ENCODE data around the gene SGMS2. TPM values are rescaled to one million over a fixed set of nuclear protein-coding genes. Genes with fewer than 3 reads are reported as not detected.

The SGMS2 gene
- total and polyA plus RNA-seq, 10 of the 15 experiments (the other 5 are each of a cell fraction or from before 2014, with no cell fraction given), result under 0.01 to 3.2 (median 0.17) TPM; not detected in 4

DNA sequence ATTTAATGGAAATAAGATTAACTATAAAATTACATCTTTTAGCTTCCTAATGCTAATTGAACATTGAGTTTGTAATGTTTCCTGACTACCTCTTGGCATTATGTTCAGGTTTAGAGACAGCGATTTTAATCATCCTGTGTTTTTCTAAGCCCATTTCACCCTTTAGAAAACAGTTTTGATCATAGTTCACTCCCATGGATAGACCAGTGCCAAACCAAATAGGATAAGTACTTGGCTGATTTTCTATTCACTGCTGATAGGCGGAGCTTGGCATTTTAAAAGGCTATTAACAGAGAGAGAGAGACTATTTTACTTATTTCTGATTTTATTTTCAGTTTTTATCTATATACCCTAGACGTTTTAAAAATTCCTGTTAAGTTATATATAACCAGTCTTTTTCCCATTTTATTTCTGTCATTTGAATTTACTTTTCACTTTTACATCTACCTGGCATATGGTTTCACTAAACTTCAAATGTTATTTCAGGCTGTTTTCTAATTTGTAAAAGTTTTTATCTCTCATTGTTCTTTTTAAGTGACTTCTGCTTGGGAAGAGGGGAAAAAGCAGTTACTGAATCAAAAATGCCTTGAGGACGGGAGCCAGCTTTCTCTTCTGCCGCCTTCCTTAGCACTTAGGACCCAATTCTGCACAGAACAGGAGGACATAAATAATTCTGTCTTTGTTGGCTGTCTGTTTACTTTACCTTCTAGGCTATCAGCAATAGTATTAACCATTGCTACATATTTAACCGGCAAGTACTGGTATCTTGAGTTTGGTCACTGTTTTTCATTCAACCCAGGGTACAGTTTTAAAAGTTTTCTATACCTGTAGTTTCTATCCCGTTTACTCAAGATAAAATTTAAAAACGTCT lies 46.4 kb downstream of the SGMS2 start:
- TF ChIP-seq, protein P1, sequence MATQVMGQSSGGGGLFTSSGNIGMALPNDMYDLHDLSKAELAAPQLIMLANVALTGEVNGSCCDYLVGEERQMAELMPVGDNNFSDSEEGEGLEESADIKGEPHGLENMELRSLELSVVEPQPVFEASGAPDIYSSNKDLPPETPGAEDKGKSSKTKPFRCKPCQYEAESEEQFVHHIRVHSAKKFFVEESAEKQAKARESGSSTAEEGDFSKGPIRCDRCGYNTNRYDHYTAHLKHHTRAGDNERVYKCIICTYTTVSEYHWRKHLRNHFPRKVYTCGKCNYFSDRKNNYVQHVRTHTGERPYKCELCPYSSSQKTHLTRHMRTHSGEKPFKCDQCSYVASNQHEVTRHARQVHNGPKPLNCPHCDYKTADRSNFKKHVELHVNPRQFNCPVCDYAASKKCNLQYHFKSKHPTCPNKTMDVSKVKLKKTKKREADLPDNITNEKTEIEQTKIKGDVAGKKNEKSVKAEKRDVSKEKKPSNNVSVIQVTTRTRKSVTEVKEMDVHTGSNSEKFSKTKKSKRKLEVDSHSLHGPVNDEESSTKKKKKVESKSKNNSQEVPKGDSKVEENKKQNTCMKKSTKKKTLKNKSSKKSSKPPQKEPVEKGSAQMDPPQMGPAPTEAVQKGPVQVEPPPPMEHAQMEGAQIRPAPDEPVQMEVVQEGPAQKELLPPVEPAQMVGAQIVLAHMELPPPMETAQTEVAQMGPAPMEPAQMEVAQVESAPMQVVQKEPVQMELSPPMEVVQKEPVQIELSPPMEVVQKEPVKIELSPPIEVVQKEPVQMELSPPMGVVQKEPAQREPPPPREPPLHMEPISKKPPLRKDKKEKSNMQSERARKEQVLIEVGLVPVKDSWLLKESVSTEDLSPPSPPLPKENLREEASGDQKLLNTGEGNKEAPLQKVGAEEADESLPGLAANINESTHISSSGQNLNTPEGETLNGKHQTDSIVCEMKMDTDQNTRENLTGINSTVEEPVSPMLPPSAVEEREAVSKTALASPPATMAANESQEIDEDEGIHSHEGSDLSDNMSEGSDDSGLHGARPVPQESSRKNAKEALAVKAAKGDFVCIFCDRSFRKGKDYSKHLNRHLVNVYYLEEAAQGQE (IDR thresholded peaks at IDR 0.05; ENCODE audit: low read depth, low read length), result no peak
- TF ChIP-seq PML (IDR thresholded peaks at IDR 0.05; ENCODE audit: low read length), result no peak
- no peak for TF ChIP-seq TCF7 (IDR thresholded peaks at IDR 0.05; ENCODE audit: borderline replicate concordance)
- no peak for TF ChIP-seq ZNF622 (IDR thresholded peaks at IDR 0.05)
- TF ChIP-seq KAT2A (conservative IDR thresholded peaks at IDR 0.05; ENCODE audit: control insufficient read depth, low read depth, low read length), result no peak
- TF ChIP-seq BCL11A (IDR thresholded peaks at IDR 0.05; ENCODE audit: low read depth, low read length), result no peak
- DNase-seq (ENCODE audit: low read depth, low spot score) (no peak), ATAC-seq (no peak), FAIRE-seq (no peak)
- ChIA-PET POLR2A (no interaction called here), SMC1A (ENCODE audit: uncharacterized antibody, unreplicated experiment) (interaction anchor here (0.7 kb wide), 1 partner anchor 968 kb away, joined by 3 read pairs; no protein-coding TSS in a partner anchor), CTCF (no interaction called here), RAD21 (ENCODE audit: unreplicated experiment) (no interaction called here)
- H3K27ac ChIP-seq (ENCODE audit: control insufficient read depth, insufficient read depth), result no peak overlapping the region
- H3K9me3 ChIP-seq (replicated peaks; ENCODE audit: control insufficient read depth, insufficient read depth, low read length), result no peaks in the 10 kb centered on the region
- intact Hi-C loops (cut with micrococcal nuclease; ENCODE audit: unreplicated experiment) (no loop called here), in situ Hi-C loops (cut with MboI) (no loop called here)
- H3K27me3 ChIP-seq (replicated peaks in 1 of 2; ENCODE audit: control insufficient read depth in 2 of 2, insufficient read depth in 2 of 2, low read length in 1 of 2), result no peaks in the 10 kb centered on the region
- no peaks in the 10 kb centered on the region for H3K36me3 ChIP-seq (ENCODE audit: control insufficient read depth in 2 of 2, insufficient read depth in 2 of 2, low read length in 1 of 2)
- H3K9ac ChIP-seq (ENCODE audit: control insufficient read depth, insufficient read depth, low read length), result no peak overlapping the region
- whole genome bisulfite sequencing (ENCODE audit: insufficient coverage, insufficient replicate concordance, low lambda C conversion rate, missing lambda C conversion rate), result 18% methylated on average over 8 of the region's 8 CpGs
- H3K4me1 ChIP-seq (ENCODE audit: control insufficient read depth, insufficient read depth, low read length), result no peaks in the 10 kb centered on the region
- H2AFZ ChIP-seq (ENCODE audit: control insufficient read depth, low read depth, low read length), result no peak overlapping the region
- H4K20me1 ChIP-seq (ENCODE audit: control insufficient read depth, insufficient read depth), result no peaks in the 10 kb centered on the region
- H3K4me2 ChIP-seq (ENCODE audit: control insufficient read depth, insufficient read depth), result no peak overlapping the region
- no peak overlapping the region for H3K4me3 ChIP-seq
- H3K79me2 ChIP-seq (ENCODE audit: control insufficient read depth, insufficient read depth, low read length), result no peaks in the 10 kb centered on the region
- no TSS peak for BruUV-seq (replicated peaks)
